Measurements from ENCODE around the gene AGTR1.
"Not testable (repeated sequence)": the region's sequence is repeated elsewhere in the genome, so short reads cannot be mapped to it uniquely, and the experiment has no call there.

AGTR1 gene

GRCh38 chr3:148758303-148758884 is 60.7 kb downstream of the AGTR1 start:
- no peak for DNase-seq (ENCODE audit: low spot score)

- DNase-seq (ENCODE audit: low spot score): no peak
Measured at GRCh38 chr3:148759430-148759829, 61.7 kb downstream of the AGTR1 start.

GRCh38 chr3:148763156-148763680 is 65.5 kb downstream of the AGTR1 start:
- no peak for DNase-seq (ENCODE audit: low spot score)

GRCh38 chr3:148763986-148764935 is 66.6 kb downstream of the AGTR1 start:
- no peak for DNase-seq (ENCODE audit: low spot score)

GRCh38 chr3:148772361-148772760 is 74.7 kb downstream of the AGTR1 start:
- no peak for DNase-seq (ENCODE audit: low spot score)

DNA sequence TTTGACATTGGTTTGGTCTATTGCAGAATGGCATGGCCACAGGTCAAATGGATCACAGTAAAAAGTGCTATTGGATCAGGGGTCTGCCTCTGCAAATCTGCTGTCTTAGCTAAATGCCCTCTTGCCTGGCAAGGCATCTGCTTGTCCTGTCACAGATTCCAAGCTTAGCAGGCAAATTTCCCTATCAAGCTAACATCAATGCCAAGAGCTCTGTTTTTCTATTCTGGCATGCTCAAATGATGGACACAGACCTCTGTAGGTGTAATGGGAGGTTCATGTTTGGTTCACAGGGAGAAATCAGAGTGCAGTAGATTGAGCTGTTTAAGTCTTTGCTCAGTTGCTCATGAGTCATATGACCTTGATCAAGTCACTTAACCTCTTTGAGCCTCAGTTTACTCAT is 75.1 kb downstream of the AGTR1 start:
- no peak for DNase-seq (ENCODE audit: low spot score)

DNA sequence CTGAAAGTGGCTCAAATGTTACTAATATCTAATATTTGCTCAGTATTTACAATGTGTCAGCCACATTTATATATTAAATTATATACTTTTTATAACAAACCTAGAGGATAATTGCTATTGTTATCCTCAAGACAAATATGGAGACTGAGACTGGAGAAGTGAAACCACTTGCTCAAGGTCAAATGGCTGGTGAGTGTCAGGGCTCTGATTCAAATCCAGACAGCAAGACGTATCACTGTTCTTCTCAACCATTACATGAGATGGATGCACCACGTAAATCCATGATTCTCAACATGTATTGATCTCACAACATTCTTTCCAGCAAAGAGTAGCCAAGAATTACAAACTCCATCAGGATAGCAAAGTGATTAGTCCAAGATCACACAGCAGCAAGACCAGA is 76.1 kb downstream of the AGTR1 start:
- no peak for DNase-seq (ENCODE audit: low spot score)

- no peak for DNase-seq (ENCODE audit: low spot score)
Measured at GRCh38 chr3:148778926-148779325, 81.2 kb downstream of the AGTR1 start.

GRCh38 chr3:148785026-148785425 is 87.3 kb downstream of the AGTR1 start:
- DNase-seq (ENCODE audit: low spot score): not testable (repeated sequence)

DNA sequence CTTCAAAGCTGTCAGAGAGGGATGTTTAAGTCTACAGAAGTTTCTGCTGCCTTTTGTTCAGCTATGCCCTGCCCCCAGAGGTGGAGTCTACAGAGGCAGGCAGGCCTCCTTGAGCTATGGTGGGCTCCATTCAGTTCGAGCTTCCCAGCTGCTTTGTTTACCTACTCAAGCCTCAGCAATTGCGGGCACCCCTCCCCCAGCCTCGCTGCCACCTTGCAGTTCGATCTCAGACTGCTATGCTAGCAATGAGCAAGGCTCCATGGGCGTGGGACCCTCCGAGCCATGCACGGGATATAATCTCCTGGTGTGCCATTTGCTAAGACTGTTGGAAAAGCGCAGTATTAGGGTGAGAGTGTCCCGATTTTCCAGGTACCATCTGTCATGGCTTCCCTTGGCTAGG is 88.5 kb downstream of the AGTR1 start:
- not testable (repeated sequence) for DNase-seq (ENCODE audit: low spot score)

GRCh38 chr3:148789146-148789545 is 91.4 kb downstream of the AGTR1 start:
- DNase-seq (ENCODE audit: low spot score): no peak

DNA sequence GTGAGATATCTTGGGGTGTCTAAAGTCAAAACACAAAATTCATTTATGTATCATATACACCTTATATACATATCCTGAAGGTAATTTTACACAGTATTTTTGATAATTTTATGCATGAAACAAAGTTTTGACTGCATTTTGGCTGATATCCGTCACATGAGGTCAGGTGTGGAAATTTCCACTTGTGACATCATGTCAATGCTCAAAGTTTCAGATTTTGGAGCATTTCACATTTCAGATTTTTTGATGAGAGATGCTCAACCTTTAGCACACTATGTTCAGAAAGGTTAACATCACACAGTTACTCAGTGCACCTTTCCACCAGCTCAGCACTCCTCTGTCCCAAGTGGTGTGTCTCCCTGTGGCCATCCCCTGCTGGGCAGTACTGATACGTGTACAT is 92.2 kb downstream of the AGTR1 start:
- no peak for DNase-seq (ENCODE audit: low spot score)

- DNase-seq (ENCODE audit: low spot score): no peak
Measured at GRCh38 chr3:148790370-148790769, 92.7 kb downstream of the AGTR1 start.

- DNase-seq (ENCODE audit: low spot score): no peak
Measured at GRCh38 chr3:148790851-148791735, 93.4 kb downstream of the AGTR1 start.

DNA sequence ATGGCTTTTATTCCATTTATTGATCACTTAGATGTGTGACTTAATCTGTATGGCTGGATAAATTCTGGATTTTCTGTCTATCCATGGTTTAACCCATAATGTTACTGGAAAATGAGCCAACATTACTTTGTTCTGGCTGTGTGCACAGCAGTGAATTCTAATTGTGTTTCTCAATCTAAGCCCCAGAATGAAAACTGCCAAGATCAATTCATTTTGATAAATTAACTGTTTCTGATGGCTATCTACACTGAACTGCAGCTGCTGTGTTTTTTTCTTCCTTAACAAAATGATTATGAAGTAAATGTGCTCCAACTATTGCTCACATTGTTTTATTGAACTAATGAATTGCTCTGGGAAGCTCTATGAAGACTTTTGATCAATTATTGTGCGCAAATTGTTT is 94.2 kb downstream of the AGTR1 start:
- no peak for DNase-seq (ENCODE audit: low spot score)

DNA sequence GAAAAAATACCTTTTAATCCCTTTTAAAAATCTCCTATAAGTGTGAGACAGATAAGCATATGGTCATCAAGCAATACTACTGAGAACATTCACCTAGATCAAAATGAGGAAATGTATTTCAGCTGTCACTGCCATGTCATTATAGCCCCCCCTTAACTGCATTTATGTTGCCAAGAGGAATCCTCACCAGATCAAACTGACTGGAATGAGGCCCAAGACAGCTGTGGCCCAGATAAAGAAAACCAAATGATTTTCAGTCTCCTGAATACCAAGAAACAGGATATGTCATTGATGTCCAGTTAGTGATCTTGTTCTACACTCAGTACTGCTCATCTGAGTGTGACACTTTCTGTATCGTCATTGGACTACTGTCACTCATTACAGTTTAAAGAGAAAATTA is 94.8 kb downstream of the AGTR1 start:
- DNase-seq (ENCODE audit: low spot score): no peak

All from HuH-7 (cell line).